NCI-H2196 treated with DMSO at 0.1 percent for 48 hours (cell line): ENCODE measurements around the gene LHB.
"Not testable (repeated sequence)": the region's sequence is repeated elsewhere in the genome, so short reads cannot be mapped to it uniquely, and the experiment has no call there.

ENCODE experiments used
- DNase-seq: peaks from one replicate; lab custom pipeline; 2025; ENCODE audit not compliant: unreplicated experiment; lab: John Stamatoyannopoulos, UW

The LHB gene

GRCh38 chr19:49038557-49039276 is 21.8 kb upstream of the LHB start:
- not testable (repeated sequence) for DNase-seq

- DNase-seq: not testable (repeated sequence)
Observed at GRCh38 chr19:49038111-49038510, 21.2 kb upstream of the LHB start.

GRCh38 chr19:49036815-49037214 is 19.9 kb upstream of the LHB start, which contains the start of gene CGB1:
Gene CGB1, minus strand, starts transcription at chr19:49036895. Its CDS starts 184 bp downstream, at chr19:49036711.
- DNase-seq: not testable (repeated sequence)

GRCh38 chr19:49031642-49032301 is 14.9 kb upstream of the LHB start, which contains the start of gene CGB2:
Gene CGB2, plus strand, starts transcription at chr19:49031890. Its CDS starts 206 bp downstream, at chr19:49032096.
- not testable (repeated sequence) for DNase-seq

GRCh38 chr19:49030323-49030722 is 13.4 kb upstream of the LHB start:
- DNase-seq: not testable (repeated sequence)

GRCh38 chr19:49029749-49030148 is 12.9 kb upstream of the LHB start:
- not testable (repeated sequence) for DNase-seq

GRCh38 chr19:49028686-49029085 is 11.8 kb upstream of the LHB start:
- not testable (repeated sequence) for DNase-seq

GRCh38 chr19:49025599-49025998 is 8.7 kb upstream of the LHB start:
- not testable (repeated sequence) for DNase-seq

- not testable (repeated sequence) for DNase-seq
Observed at GRCh38 chr19:49025088-49025487, 8.2 kb upstream of the LHB start.

- not testable (repeated sequence) for DNase-seq
Observed at GRCh38 chr19:49024233-49024632, 7.3 kb upstream of the LHB start, which contains the start of gene CGB3. Gene CGB3, minus strand, starts transcription at chr19:49024333. Its CDS starts 362 bp downstream, at chr19:49023971.

GRCh38 chr19:49022116-49022515 is 5.2 kb upstream of the LHB start:
- DNase-seq: no peak

- no peak for DNase-seq
Observed at GRCh38 chr19:49020931-49021895, 4.3 kb upstream of the LHB start.

- DNase-seq: no peak
Observed at GRCh38 chr19:49020342-49020741, 3.5 kb upstream of the LHB start.

- DNase-seq: peak; percentile 50
Observed at GRCh38 chr19:49019242-49019932, 2.5 kb upstream of the LHB start.

- DNase-seq: not testable (repeated sequence)
Observed at GRCh38 chr19:49018388-49019241, 1.7 kb upstream of the LHB start.

GRCh38 chr19:49017666-49018351 is 918 bp upstream of the LHB start:
- no peak for DNase-seq

GRCh38 chr19:49016067-49016839 is 638 bp downstream of the LHB start:
- no peak for DNase-seq

GRCh38 chr19:49014870-49015255 is 2.0 kb downstream of the LHB start:
- no peak for DNase-seq
